ENCODE measurements around the gene MYCBP. TPM values are rescaled to one million over a fixed set of nuclear protein-coding genes. Genes with fewer than 3 reads are reported as not detected.
A peak's percentile ranks its signal among the peaks of the same experiment; 100 is the strongest.
"Not testable (repeated sequence)": the region's sequence is repeated elsewhere in the genome, so short reads cannot be mapped to it uniquely, and the experiment has no call there.

Gene MYCBP
- total RNA-seq, 1 donor from 2014 or later: 34.6 TPM

GRCh38 chr1:38858833-38859560 lies 14.2 kb downstream of the MYCBP start:
- TF ChIP-seq CTCF (IDR thresholded peaks at IDR 0.05; ENCODE audit: unreplicated experiment): no peak
- H3K4me1 Mint-ChIP-seq (ENCODE audit: unreplicated experiment): peaks cover 16% of the 10 kb centered on the region

GRCh38 chr1:38852780-38853179 lies 20.4 kb downstream of the MYCBP start:
- H3K27ac Mint-ChIP-seq (ENCODE audit: unreplicated experiment): no peak overlapping the region
- no peak for DNase-seq (ENCODE audit: low spot score)
- H3K27me3 Mint-ChIP-seq (ENCODE audit: unreplicated experiment): no peaks in the 10 kb centered on the region
- no peaks in the 10 kb centered on the region for H3K4me1 Mint-ChIP-seq (ENCODE audit: unreplicated experiment)
- H3K4me3 Mint-ChIP-seq (ENCODE audit: unreplicated experiment): no peak overlapping the region
- TF ChIP-seq CTCF (IDR thresholded peaks at IDR 0.05; ENCODE audit: unreplicated experiment): no peak
- peaks cover 3% of the 10 kb centered on the region for H3K36me3 Mint-ChIP-seq (ENCODE audit: low read depth, unreplicated experiment)
- no peaks in the 10 kb centered on the region for H3K9me3 Mint-ChIP-seq (ENCODE audit: unreplicated experiment)

More at GRCh38 chr1:38858833-38859560, 14.2 kb downstream of the MYCBP start:
- Mint-ChIP-seq H3K36me3 (ENCODE audit: low read depth, unreplicated experiment) (peaks cover 12% of the 10 kb centered on the region), H3K9me3 (ENCODE audit: unreplicated experiment) (no peaks in the 10 kb centered on the region), H3K27me3 (ENCODE audit: unreplicated experiment) (no peaks in the 10 kb centered on the region), H3K4me3 (ENCODE audit: unreplicated experiment) (peak overlapping the region; percentile 98), H3K27ac (ENCODE audit: unreplicated experiment) (no peak overlapping the region)
- peak; percentile 26 for DNase-seq (ENCODE audit: low spot score)

GRCh38 chr1:38848071-38848470 lies 25.1 kb downstream of the MYCBP start:
- no peaks in the 10 kb centered on the region for H3K4me1 Mint-ChIP-seq (ENCODE audit: unreplicated experiment)
- no peak overlapping the region for H3K27ac Mint-ChIP-seq (ENCODE audit: unreplicated experiment)
- no peak for TF ChIP-seq CTCF (IDR thresholded peaks at IDR 0.05; ENCODE audit: unreplicated experiment)
- peaks cover 24% of the 10 kb centered on the region for H3K36me3 Mint-ChIP-seq (ENCODE audit: low read depth, unreplicated experiment)
- H3K4me3 Mint-ChIP-seq (ENCODE audit: unreplicated experiment): no peak overlapping the region
- H3K27me3 Mint-ChIP-seq (ENCODE audit: unreplicated experiment): no peaks in the 10 kb centered on the region
- no peak for DNase-seq (ENCODE audit: low spot score)
- no peaks in the 10 kb centered on the region for H3K9me3 Mint-ChIP-seq (ENCODE audit: unreplicated experiment)

- TF ChIP-seq CTCF (IDR thresholded peaks at IDR 0.05; ENCODE audit: unreplicated experiment): no peak
- no peak for DNase-seq (ENCODE audit: low spot score)
- no peaks in the 10 kb centered on the region for H3K27me3 Mint-ChIP-seq (ENCODE audit: unreplicated experiment)
- no peaks in the 10 kb centered on the region for H3K4me1 Mint-ChIP-seq (ENCODE audit: unreplicated experiment)
- no peak overlapping the region for H3K27ac Mint-ChIP-seq (ENCODE audit: unreplicated experiment)
- no peak overlapping the region for H3K4me3 Mint-ChIP-seq (ENCODE audit: unreplicated experiment)
- peaks cover 24% of the 10 kb centered on the region for H3K36me3 Mint-ChIP-seq (ENCODE audit: low read depth, unreplicated experiment)
- H3K9me3 Mint-ChIP-seq (ENCODE audit: unreplicated experiment): no peaks in the 10 kb centered on the region
Measured at GRCh38 chr1:38846210-38846609, 26.9 kb downstream of the MYCBP start.

- H3K36me3 Mint-ChIP-seq (ENCODE audit: low read depth, unreplicated experiment): peaks cover 28% of the 10 kb centered on the region
- peak overlapping the region; percentile 65 for H3K4me3 Mint-ChIP-seq (ENCODE audit: unreplicated experiment)
- DNase-seq (ENCODE audit: low spot score); H3K4me1 Mint-ChIP-seq (ENCODE audit: unreplicated experiment); H3K27me3 Mint-ChIP-seq (ENCODE audit: unreplicated experiment); H3K9me3 Mint-ChIP-seq (ENCODE audit: unreplicated experiment); H3K27ac Mint-ChIP-seq (ENCODE audit: unreplicated experiment): not testable (repeated sequence)
Measured at GRCh38 chr1:38845088-38845487, 28.1 kb downstream of the MYCBP start.
